GDM1 (cell line): ENCODE measurements around the gene PLXNA2.

Source experiments
- DNase-seq: peaks from one replicate; lab custom pipeline; 2025; lab: John Stamatoyannopoulos, UW

PLXNA2 gene

DNA sequence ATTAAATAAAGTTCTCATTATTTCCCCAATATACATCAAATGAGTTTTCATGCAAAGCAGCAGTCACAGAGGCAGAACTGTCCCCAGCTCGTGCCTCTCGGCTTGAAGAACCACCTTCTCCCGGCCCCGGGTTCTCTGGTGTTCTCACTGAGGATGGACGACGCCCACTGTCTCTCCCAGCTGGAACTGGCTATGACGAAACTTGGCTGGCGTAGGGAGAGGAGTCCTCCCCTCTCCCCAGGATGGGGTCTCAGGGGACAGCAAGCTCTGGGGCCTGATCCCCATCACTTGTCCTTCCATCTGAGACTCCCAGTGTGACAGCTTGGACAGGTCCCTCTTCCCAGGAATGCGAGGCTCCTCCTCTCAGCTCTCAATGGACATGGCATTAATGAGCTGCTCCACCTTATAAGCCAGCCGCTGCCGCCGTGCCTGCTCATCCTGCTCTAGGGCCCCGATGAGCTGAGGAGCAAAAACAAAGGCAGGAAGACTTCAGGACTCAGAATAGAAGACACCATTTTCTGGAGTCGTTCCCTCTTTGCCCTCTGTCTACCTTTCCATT lies 217.2 kb downstream of the PLXNA2 start:
- no peak for DNase-seq

DNA sequence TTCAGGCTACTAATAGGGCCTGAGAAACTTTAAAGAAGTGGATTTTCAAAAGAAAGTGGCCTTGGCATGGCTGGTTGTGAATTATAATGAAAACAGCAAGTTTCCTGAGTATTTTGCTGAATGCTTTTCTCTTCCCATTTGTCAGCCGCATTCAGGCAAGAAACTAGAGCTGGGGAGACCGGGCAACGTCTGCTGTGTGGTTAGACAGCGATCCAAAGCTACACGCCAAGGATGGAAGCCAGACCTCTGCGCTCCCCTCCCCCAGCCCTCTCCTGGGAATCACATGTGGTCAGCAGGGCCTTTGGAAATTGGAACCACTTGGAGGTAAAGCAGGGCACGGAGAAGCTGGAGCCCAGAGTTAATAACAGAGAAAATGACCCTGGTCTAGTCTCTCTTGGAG lies 219.2 kb downstream of the PLXNA2 start:
- no peak for DNase-seq

GRCh38 chr1:208024406-208024805 lies 219.8 kb downstream of the PLXNA2 start:
- DNase-seq: no peak

DNA sequence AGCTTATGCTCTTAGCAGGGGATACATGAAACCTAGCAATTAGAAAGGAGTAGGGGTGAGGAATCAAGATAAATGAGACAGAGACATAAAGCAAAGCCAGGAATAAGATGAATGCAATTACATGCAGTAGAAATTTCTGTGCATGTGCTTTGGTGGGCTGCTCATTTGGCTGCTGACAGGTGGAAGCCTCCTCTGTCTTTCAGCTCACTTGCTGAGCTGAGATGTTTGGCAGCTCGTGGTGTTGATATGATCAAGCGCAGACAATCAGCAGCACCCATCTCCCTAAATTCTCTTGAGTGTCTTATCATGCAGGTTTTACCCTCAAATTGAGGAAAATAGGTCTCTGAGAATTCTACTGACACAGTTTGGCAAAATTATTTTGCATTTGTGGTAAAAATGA lies 224.9 kb downstream of the PLXNA2 start:
- no peak for DNase-seq

GRCh38 chr1:208015255-208015654 lies 228.9 kb downstream of the PLXNA2 start:
- DNase-seq: no peak

DNA sequence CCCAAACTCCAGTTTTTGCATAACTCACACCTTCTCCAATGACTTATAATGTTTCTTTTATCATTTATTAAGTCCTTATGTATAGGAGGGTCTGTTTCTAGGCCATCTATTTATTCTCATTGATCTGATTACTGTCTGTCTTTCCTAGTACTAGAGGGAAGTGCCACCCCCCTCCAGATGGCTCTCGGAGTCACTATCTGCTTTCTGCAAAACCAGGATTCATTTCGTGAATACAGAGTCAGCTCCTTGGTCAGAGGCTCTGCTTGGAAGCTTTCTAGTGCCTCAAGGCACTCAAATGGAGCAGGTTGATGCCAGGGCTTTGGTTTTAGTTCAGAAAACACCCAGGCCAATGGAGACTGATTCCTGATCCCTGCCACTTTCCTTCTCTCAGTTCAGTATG lies 231.0 kb downstream of the PLXNA2 start:
- no peak for DNase-seq

- DNase-seq: no peak
Measured at GRCh38 chr1:208012721-208013120, 231.5 kb downstream of the PLXNA2 start.

GRCh38 chr1:208010487-208011071 lies 233.6 kb downstream of the PLXNA2 start:
- DNase-seq: no peak

GRCh38 chr1:208009706-208010444 lies 234.3 kb downstream of the PLXNA2 start:
- no peak for DNase-seq

GRCh38 chr1:208009303-208009702 lies 234.9 kb downstream of the PLXNA2 start:
- DNase-seq: no peak

DNA sequence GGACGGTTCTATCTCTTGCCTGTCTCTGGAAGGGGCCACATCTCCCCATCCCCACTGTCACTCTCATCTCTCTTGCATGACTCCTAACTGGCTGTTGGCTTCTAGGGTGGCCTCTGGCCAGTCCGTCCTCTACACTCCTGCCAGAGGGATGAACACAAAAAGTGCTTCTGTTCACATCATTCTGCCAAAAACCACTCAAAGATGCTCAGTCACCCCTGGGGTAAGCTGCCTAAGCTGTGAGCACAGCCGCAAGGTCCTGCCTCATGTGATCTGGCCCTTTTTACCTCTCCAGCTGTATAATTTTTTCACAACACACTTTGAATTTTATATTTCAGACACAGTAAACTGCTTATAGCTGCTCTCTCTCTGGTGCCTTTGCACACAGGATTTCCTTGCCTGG lies 235.7 kb downstream of the PLXNA2 start:
- DNase-seq: no peak

- DNase-seq: no peak
Measured at GRCh38 chr1:208007938-208008342, 236.2 kb downstream of the PLXNA2 start.

DNA sequence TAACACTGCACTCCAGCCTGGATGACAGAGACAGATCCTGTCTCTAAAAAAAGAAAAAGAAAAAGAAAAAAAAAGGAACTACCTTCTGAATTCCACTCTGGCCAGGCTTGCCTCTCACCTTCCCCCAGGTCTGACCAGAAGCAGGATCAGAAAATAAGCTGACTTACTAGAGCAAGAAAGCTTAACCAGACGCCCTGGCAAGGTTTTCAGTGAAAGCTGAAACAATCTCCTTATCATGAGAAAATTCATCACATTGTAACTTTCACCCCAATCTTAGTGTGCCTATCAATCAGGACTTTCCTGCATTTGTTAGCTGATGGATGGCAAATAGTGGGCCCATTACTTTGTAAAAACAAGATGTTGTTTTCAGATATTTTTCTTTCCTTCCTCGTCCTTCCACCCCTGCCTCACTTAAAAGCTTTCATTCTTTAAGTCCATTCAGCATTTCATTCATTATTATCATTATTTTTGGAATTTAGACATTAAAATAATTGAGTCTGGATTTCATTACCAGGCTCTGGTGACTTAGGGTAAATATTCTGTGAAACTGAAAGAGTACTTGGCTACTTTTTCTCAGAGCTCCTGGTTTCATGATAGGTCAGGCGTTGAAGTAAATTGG lies 236.8 kb downstream of the PLXNA2 start:
- DNase-seq: no peak

DNA sequence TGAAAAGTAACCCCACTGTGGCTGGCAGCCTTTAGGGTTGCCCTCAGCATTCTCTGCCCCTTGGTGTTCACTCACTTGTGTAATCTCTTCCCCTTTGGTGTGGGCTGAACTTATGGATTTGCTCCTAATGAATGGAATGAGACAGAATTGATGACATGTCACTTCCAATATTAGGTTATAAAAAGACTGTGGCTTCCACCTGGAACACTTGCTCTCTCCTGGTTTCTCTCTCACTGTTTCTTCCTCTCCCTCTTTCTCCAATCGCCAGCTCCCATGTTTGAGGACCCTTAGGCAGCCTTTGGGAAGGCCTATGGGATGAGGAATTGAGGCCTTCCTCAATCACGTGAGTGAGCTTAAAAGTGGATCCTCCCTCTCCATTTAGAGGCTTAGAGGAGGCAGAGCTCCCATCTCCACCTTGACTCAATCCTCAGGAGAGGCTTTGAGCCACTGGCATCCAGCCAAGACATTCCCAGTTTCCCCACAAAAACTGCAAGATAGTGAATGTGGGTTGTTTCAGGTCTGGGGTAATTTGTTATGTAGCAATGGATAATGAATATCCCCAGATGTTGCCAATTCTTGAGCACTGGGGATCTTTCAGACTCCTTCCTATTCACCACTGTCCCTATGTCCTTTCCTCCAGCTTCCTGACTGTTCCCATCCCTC lies 237.8 kb downstream of the PLXNA2 start:
- no peak for DNase-seq

DNA sequence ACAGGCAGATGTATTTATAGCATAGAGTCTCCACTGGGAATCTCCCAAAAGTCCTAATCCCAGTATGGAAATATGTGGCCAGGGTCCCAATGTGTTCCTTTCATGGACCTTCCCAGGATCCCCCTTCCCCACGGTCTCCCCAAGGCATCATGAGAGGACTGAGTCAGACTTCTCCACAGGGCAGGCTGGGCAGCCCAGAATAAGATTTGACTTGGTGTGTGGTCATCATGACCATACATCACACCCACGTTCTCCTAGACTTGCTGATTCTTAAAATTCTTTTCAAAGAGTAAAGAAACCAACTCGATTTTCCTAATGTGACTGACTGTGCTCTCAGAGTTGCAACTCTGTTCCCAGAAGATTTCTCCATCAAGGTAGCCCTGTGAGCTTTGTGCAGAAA lies 239.3 kb downstream of the PLXNA2 start:
- no peak for DNase-seq

DNA sequence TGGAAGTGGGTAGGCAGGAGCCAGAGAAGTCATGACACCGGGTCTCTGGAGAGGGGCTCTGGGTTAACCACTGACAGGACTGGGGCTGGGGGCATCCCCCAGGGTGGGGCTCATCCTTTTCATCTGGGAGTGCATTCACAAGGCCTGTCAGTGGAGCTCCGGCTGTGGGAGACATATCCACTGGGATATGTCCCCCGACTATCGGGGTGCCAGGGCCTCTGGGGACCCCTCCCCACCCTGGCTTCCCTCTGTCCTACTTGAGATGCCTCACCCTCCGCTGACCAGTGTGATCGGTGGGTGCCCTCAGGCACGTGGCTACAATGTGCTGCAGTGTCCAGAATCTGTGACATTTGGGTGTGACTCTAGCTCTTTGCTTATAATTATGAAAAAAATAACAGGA lies 240.9 kb downstream of the PLXNA2 start:
- DNase-seq: no peak

GRCh38 chr1:208002672-208003071 lies 241.5 kb downstream of the PLXNA2 start:
- DNase-seq: no peak

- no peak for DNase-seq
Measured at GRCh38 chr1:208002078-208002477, 242.1 kb downstream of the PLXNA2 start.

GRCh38 chr1:208000504-208000903 lies 243.7 kb downstream of the PLXNA2 start:
- no peak for DNase-seq

DNA sequence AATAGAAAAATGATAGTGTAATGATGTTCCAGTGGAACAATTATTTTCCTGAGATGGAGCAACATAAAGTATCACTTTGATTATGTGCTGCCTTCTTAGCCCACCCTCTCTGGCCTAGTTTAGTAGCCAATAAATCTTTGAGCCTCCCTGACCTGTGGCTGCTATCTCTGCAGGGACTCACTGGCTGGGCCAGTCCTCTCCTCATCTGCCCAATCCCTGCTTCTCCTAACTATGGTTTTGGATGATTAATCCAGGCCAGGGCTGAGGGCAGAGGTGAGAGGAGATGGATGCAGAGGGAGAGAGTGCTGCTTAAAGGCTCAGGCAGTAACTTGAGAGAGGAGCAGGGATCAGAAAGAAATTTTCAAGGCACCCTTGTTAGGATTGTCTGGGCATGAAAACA lies 244.2 kb downstream of the PLXNA2 start:
- no peak for DNase-seq

DNA sequence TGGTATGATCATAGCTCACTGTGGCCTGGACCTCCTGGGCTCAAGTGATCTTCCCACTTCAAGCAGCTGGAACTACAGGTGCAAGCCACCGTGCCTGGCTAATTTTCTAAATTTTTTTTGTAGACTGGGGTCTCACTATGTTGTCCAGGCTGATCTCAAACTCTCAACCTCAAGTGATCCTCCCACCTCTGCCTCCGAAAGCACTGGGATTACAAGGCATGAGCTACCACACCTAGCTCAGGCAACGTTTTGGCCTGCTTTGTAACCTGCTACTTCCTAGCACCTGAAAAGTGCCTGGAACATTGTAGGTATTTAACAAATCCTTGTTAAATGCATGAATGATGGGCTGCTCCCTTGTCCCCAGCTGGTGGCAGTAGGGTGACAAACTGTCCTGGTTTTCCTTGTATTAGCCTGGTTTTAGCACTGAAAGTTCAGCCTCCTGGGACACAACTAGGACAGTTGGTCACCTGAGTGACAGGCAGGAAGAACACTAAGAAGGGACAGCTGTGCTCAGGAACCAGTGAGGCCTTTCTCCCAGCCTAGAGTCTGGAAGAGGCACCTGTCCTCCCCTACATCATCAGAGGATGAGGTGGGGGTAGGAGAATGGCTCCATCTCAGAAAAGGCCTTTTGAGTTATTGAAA lies 244.8 kb downstream of the PLXNA2 start:
- DNase-seq: no peak

- DNase-seq: no peak
Measured at GRCh38 chr1:207998691-207999090, 245.5 kb downstream of the PLXNA2 start.
